Kidney (tissue), 14 donors: ENCODE measurements around the gene DNAH11. TPM values are rescaled to one million over a fixed set of nuclear protein-coding genes. Genes with fewer than 3 reads are reported as not detected.
"Not testable (repeated sequence)": the region's sequence is repeated elsewhere in the genome, so short reads cannot be mapped to it uniquely, and the experiment has no call there.

Experiments
- DNase-seq, 5 donors: peaks; one replicate each; pipeline ENCODE4 v3.0.0-alpha.2; 2013 to 2020
- FAIRE-seq: peaks from 2 replicates; lab custom pipeline; 2012; peaks lifted over from hg19 to GRCh38; lab: Jason Lieb, UNC
- H3K27ac ChIP-seq, 2 donors: one replicate each; pipeline ENCODE4 v1.7.0; 2013; ENCODE audit warnings: low read depth in 2 of 2, low read length in 2 of 2, inconsistent platforms in 1 of 2
- H3K27me3 ChIP-seq: one replicate; pipeline ENCODE4 v1.7.1; 2013; ENCODE audit warnings: low read length, inconsistent platforms; ENCODE audit not compliant: control insufficient read depth, insufficient read depth
- H3K36me3 ChIP-seq, 3 donors: one replicate each; pipeline versions ENCODE4 v1.7.0 to v1.7.1; 2013; ENCODE audit warnings: low read length in 3 of 3, control low read depth in 1 of 3, inconsistent platforms in 1 of 3; ENCODE audit not compliant: insufficient read depth in 3 of 3, control insufficient read depth in 2 of 3
- H3K4me1 ChIP-seq, 3 donors: one replicate each; pipeline versions ENCODE4 v1.7.0 to v1.7.1; 2013; ENCODE audit warnings: low read length in 3 of 3, inconsistent platforms in 1 of 3, low read depth in 1 of 3; ENCODE audit not compliant: control insufficient read depth in 2 of 3, insufficient read depth in 2 of 3
- H3K4me3 ChIP-seq, 3 donors: one replicate each; pipeline versions ENCODE4 v1.7.0 to v1.8.1; 2013; ENCODE audit warnings: low read length in 3 of 3, control low read depth in 1 of 3, inconsistent platforms in 1 of 3
- H3K9ac ChIP-seq, 3 donors: one replicate each; pipeline versions ENCODE4 v1.7.0 to v1.7.1; 2013; ENCODE audit warnings: low read length in 3 of 3, control low read depth in 1 of 3, inconsistent platforms in 1 of 3
- H3K9me3 ChIP-seq, 3 donors: one replicate each; pipeline versions ENCODE4 v1.7.0 to v1.7.1; 2013; ENCODE audit warnings: low read length in 3 of 3, control low read depth in 1 of 3, inconsistent platforms in 1 of 3; ENCODE audit not compliant: control insufficient read depth in 2 of 3, insufficient read depth in 1 of 3
- intact Hi-C: fragments of 100-400 bp; cut with DNase I; formaldehyde crosslinking; loops from one replicate; pipeline ENCODE4 v1.11.1; 2022
- polyA plus RNA-seq: library from polyadenylated mRNA; stranded (reverse); fragments of 350-450 nt; fragmentation: Illumina TruSeq; extraction: RNeasy Lipid Tissue Mini Kit (QIAGEN cat#74804); gene quantifications from one replicate; pipeline ENCODE4 v1.2.3, GENCODE V29; 2014; ENCODE audit warnings: low read depth, low replicate concordance; ENCODE audit not compliant: insufficient read depth
- total RNA-seq: library from RNA; stranded (reverse); fragmentation: NEBNext Ultra II Directional; extraction: Animal tissue kit (Norgen Biotek cat#: 25700); gene quantifications from one replicate; pipeline ENCODE4 v1.2.1, GENCODE V29; 2021
- TF ChIP-seq, protein P1 (sequence below): IDR thresholded peaks from 3 replicates; pipeline ENCODE4 v1.5.1; 2012; ENCODE audit warnings: mild to moderate bottlenecking, moderate library complexity, borderline replicate concordance; ENCODE audit not compliant: insufficient read depth; ENCODE audit errors: extremely low read depth
- donor health status: control.
- donor health status: control.
- donor health status: control.
- donor health status: control.
- donor health status: control.
- donor health status: DM: yes; HTN: yes; CAD: no.
- donor health status: Normal renal cell carcinoma (clear cell type).

Gene DNAH11
- total and polyA plus RNA-seq, 2 donors from 2014 or later = 0.58 to 2.3 TPM

DNA sequence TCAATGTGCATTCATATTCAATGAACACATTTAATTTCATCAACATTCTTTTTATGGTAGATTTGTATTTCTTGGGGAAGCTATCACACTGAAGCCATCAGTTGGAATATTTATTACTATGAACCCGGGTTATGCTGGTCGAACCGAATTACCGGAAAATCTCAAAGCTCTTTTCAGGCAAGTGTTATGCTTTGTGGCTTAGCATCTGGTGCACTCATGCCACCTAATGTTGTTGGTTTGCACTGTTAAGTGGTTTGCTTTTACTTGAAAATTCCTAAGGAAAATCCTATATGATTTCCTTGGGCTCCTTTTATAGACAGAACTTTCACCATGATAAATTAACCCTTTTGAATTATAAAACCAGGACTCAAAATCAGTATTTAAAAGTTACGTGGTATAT lies 147.9 kb downstream of the DNAH11 start:
- intact Hi-C loops = no loop called here
- FAIRE-seq (no peak), DNase-seq (peak in 2 of 5 donors; percentile 12 to 34)

DNA sequence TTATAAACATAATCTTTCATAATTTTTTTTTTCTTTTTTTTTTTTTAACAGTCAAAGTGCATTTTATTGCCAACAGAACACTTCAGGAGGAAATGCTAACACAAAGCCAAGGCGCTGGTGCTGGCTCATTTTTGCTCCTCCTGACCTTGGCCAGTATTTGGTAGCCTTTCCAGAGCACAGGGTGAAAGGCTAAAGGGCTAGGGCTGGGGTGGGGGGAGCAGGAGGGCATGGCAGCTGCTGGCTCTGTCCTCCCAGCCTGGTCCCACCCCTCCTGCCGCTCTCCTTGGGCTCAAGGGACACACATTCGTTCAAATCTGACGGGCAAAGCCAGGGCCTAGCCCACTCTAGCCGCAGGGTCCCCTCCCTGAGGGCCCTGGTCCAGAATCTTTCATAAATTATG lies 148.3 kb downstream of the DNAH11 start:
- H3K27me3 ChIP-seq, H3K27ac ChIP-seq, DNase-seq, H3K9me3 ChIP-seq, FAIRE-seq, intact Hi-C loops, H3K4me3 ChIP-seq, H3K9ac ChIP-seq, H3K36me3 ChIP-seq, H3K4me1 ChIP-seq: not testable (repeated sequence)

More for the DNA sequence above, 147.9 kb downstream of the DNAH11 start:
- H3K36me3 ChIP-seq = no peaks in the 10 kb centered on the region
- no peaks in the 10 kb centered on the region for H3K4me1 ChIP-seq
- H3K27me3 ChIP-seq = no peaks in the 10 kb centered on the region
- H3K9me3 ChIP-seq = no peaks in the 10 kb centered on the region
- H3K4me3 ChIP-seq = no peak overlapping the region
- TF ChIP-seq, protein P1, sequence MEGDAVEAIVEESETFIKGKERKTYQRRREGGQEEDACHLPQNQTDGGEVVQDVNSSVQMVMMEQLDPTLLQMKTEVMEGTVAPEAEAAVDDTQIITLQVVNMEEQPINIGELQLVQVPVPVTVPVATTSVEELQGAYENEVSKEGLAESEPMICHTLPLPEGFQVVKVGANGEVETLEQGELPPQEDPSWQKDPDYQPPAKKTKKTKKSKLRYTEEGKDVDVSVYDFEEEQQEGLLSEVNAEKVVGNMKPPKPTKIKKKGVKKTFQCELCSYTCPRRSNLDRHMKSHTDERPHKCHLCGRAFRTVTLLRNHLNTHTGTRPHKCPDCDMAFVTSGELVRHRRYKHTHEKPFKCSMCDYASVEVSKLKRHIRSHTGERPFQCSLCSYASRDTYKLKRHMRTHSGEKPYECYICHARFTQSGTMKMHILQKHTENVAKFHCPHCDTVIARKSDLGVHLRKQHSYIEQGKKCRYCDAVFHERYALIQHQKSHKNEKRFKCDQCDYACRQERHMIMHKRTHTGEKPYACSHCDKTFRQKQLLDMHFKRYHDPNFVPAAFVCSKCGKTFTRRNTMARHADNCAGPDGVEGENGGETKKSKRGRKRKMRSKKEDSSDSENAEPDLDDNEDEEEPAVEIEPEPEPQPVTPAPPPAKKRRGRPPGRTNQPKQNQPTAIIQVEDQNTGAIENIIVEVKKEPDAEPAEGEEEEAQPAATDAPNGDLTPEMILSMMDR = no peak
- no peak overlapping the region for H3K27ac ChIP-seq
- H3K9ac ChIP-seq = no peak overlapping the region

DNA sequence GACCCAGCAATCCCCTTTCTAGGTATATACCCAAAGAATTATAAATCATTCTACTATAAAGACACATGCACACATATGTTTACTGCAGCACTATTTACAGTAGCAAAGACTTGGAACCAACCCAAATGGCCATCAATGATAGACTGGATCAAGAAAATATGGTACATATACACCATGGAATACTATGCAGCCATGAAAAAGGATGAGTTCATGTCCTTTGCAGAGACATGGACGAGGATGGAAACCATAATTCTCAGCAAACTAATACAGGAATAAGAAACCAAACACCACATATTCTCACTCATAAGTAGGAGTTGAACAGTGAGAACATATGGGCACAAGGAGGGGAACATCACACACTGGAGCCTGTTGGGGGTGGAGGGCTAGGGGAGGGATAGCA lies 157.7 kb downstream of the DNAH11 start:
- DNase-seq, FAIRE-seq, H3K27me3 ChIP-seq, H3K4me3 ChIP-seq, H3K4me1 ChIP-seq, H3K36me3 ChIP-seq, intact Hi-C loops, H3K9me3 ChIP-seq, H3K9ac ChIP-seq, H3K27ac ChIP-seq: not testable (repeated sequence)

DNA sequence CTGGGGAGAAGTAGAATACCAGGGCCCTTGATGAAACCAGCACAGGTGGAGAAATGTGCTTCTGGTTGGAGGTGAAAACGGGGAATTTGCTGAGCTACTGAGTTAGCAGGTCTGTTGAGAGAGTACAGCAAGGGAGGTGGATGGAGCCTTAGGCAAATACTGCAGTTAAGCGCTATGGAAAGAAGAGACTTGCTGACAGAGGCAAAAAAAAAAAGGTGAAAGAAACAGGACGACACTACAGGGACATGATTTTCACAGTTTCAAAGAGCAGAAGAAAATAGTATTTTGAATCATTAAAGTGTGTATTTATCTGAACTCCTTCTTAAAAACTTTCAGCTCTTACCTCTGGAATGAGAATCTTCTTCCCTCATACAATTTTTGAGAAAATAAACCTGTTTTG lies 159.5 kb downstream of the DNAH11 start:
- no peak overlapping the region for H3K27ac ChIP-seq
- H3K27me3 ChIP-seq = no peaks in the 10 kb centered on the region
- no peaks in the 10 kb centered on the region for H3K36me3 ChIP-seq
- DNase-seq (no peak), FAIRE-seq (no peak)
- TF ChIP-seq, protein P1 = no peak
- no peaks in the 10 kb centered on the region for H3K9me3 ChIP-seq
- H3K9ac ChIP-seq = no peak overlapping the region
- intact Hi-C loops = no loop called here
- H3K4me3 ChIP-seq = no peak overlapping the region
- no peaks in the 10 kb centered on the region for H3K4me1 ChIP-seq

DNA sequence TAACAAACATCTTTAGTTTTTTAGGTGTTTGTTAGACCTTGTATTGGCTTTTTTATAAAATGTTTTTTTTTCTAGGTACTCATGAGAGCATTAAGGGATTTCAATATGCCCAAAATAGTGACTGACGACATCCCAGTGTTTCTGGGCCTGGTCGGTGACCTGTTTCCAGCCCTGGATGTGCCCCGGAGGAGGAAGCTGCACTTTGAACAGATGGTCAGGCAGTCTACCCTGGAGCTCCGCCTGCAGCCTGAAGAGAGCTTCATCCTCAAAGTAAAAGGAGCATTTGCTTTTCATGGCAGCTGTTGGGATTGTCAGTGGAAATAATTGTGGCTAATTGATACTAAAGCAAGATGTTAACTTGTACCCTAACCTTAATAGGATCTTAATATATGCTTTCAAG lies 161.5 kb downstream of the DNAH11 start:
- no peak overlapping the region for H3K27ac ChIP-seq
- DNase-seq = no peak
- no peaks in the 10 kb centered on the region for H3K4me1 ChIP-seq
- intact Hi-C loops = no loop called here
- H3K27me3 ChIP-seq = no peaks in the 10 kb centered on the region
- TF ChIP-seq, protein P1 = no peak
- no peak overlapping the region for H3K4me3 ChIP-seq
- H3K36me3 ChIP-seq = no peaks in the 10 kb centered on the region
- no peaks in the 10 kb centered on the region for H3K9me3 ChIP-seq
- no peak for FAIRE-seq
- H3K9ac ChIP-seq = no peak overlapping the region
